HG03520 (cell line): ENCODE data around the gene TYW5.

Experiments used
- ATAC-seq: cut with Tn5 transposase; IDR thresholded peaks from one replicate; pipeline ENCODE4 v1.9.1; 2021; ENCODE audit warnings: mild to moderate bottlenecking, moderate library complexity; ENCODE audit not compliant: unreplicated experiment

TYW5 gene, protein sequence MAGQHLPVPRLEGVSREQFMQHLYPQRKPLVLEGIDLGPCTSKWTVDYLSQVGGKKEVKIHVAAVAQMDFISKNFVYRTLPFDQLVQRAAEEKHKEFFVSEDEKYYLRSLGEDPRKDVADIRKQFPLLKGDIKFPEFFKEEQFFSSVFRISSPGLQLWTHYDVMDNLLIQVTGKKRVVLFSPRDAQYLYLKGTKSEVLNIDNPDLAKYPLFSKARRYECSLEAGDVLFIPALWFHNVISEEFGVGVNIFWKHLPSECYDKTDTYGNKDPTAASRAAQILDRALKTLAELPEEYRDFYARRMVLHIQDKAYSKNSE

DNA sequence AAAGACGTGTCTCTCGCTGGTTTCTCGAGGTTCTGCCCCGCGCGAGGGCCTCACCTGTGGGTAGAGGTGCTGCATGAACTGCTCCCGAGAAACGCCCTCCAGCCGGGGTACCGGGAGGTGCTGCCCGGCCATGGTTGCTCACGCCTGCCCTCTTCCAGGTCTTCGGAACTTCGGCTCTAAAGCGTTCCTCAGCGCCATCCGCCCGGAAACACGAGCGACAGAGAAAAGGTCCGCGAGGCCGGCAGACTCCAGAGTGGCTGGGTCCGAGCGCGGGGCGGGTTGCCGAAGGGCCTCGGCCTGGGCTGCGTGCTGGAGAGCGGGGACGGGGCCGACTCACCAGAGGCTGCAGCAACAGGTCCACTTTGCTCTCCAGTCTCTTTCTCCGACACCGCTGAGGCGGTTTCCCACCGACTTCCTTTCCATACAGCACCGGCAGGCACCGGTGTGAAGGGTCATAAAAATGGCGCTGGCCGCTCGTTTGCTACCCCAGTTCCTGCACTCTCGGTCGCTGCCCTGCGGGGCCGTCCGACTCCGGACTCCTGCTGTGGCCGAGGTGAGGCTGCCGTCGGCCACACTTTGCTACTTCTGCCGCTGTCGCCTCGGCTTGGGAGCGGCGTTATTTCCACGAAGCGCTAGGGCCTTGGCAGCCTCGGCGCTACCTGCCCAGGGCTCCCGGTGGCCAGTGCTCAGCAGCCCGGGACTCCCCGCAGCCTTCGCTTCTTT lies at the start of gene TYW5, which contains the start of gene MAIP1:
Gene TYW5 (minus strand): TSS at position 153 of the 723 bp plus-strand sequence. CDS start 21 bp downstream, at position 132.
Gene MAIP1 (plus strand): TSS at position 244 of the 723 bp plus-strand sequence. CDS start 217 bp downstream, at position 461.
- peak; percentile 69 for ATAC-seq

- no peak for ATAC-seq
Measured at GRCh38 chr2:200003444-200003843, 48.2 kb upstream of the TYW5 start.

- no peak for ATAC-seq
Measured at GRCh38 chr2:200000444-200001163, 45.3 kb upstream of the TYW5 start.

- ATAC-seq, result no peak
Measured at GRCh38 chr2:199999166-199999565, 43.9 kb upstream of the TYW5 start.

GRCh38 chr2:199997296-199997695 lies 42.0 kb upstream of the TYW5 start:
- ATAC-seq, result no peak

DNA sequence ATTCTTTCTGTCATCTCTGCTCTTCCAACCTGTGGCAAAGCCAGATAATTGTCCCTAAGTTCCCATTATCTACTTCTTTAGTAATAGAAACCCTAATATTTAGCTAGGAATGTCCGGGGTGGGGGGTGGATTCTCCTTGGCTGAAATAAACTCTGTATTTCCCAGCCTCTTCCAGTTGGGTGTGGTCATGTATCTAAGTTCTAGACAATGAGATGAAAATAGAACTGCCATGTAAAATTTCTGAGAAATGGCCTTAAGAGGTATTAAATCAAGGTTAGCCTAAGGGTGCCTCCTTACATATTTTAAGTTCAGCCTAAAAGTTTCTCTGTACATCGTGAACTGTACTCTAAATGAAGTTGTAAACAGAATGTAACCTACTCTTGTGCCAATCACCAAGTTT lies 39.6 kb upstream of the TYW5 start:
- ATAC-seq, result no peak

DNA sequence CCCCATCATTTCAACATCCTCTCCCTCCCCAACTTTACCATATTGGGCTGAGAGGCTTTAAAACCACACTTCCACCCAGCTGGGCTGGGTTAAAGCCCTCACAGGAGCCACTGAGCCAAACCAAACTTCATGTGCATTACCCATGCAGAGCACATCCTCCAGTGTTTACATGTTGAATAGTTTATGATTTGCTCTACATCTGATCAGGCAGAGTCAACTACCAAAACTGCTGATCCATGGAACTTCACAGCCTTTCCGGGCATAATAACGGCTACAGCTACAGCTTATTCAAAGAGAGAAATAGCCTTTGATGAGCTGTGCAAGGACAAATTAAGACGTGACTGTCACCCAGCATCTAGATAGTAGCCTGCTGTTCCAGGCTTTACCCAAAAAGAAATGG lies 39.1 kb upstream of the TYW5 start:
- no peak for ATAC-seq

DNA sequence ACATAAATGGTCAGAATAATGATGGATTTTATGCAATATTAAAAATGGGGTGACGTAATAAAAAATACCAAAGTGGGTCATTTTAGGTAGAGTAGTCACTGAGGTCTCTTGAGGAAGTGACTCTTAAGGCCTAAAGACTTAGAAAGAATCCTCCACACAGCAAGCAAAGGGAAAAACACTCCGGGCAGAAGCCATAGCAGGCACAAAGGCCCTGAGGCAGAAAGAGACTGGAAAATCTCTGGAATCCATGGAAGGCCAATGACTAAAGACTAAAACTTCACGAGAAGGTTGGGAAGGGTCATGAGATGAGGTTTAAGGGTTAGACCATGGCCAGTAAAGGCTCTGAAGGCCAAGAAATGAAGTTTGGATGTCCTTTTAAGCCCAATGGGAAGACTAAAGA lies 37.0 kb upstream of the TYW5 start:
- ATAC-seq, result no peak

GRCh38 chr2:199991691-199992090 lies 36.4 kb upstream of the TYW5 start:
- no peak for ATAC-seq

- no peak for ATAC-seq
Measured at GRCh38 chr2:199989822-199990221, 34.5 kb upstream of the TYW5 start.

- no peak for ATAC-seq
Measured at GRCh38 chr2:199988151-199988550, 32.9 kb upstream of the TYW5 start.

- ATAC-seq, result no peak
Measured at GRCh38 chr2:199987586-199987985, 32.3 kb upstream of the TYW5 start.

- ATAC-seq, result peak; percentile 77
Measured at GRCh38 chr2:199985625-199986207, 30.4 kb upstream of the TYW5 start.

DNA sequence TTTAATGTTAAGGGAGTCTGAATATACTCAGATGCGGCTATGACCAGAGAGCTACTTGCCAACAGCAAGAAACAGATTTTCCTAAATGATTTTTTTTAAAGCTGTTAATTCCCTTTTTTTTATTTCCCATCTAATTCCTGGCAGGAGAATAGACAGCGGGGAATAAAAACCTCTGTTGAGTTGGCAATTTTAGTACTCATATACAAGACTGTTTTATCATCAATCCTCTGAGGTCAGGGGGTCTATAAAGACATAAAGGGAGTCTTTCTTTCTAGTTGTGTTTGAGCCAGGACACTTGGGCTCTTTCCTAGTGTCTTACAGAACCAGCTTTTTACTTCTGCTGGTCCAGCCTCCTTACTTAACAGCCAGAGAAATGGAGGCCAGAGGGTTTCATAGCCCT lies 29.5 kb upstream of the TYW5 start:
- no peak for ATAC-seq

- ATAC-seq, result no peak
Measured at GRCh38 chr2:199984159-199984558, 28.9 kb upstream of the TYW5 start.

GRCh38 chr2:199983534-199983933 lies 28.2 kb upstream of the TYW5 start:
- no peak for ATAC-seq

DNA sequence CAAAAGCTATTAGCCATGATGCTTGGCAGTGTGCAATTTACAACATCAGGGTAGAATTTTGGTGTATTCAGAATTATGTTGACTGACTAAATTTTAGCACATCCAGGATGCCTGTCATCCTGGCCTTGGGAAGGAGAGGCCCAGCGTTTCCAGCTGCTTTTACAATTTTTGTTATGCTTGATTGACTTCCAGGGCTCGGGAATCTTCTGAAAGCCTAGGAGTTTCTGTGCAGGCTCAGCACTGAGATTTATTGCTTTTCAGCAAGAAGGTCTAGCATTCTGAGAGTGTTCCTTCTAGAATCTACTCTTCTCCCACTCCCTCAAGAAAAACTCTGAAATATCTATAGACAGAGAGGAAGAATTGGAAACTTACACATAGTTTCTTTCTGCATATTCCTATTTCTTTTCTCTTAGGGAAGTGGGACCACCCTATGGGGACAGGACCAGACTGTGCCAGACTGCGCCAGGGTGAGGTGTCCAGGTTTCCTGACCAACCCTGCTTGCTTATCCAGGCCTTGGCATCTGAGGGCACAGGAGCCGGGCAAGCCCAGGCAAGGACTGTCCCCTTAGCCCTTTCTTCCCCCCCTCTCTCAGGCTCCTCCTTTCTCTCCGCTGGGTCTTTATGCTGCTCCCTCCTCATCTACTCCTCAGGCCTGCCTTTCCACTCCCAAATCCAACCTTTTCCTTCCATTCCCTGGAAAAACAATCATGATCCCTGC lies 27.0 kb upstream of the TYW5 start:
- ATAC-seq, result no peak

GRCh38 chr2:199979832-199980628 lies 24.7 kb upstream of the TYW5 start:
- ATAC-seq, result no peak

DNA sequence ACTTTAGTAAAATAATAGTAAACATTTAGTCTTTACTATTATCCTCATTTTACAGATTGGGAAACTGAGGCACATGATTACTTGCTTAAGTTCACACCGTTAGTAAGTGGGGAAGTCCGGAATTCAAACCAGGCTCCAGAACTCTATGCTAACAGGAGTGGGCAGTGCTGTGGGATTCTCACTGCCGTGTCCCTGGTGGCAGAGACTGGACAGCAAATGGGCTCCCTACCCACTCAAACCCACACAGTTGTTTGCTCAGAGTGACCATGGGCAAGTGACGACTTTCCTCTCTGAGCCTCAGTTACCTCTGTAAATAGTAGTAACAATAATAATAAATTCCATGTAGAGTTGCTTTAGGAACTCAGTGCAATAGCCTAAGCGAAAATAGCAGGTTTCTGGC lies 24.1 kb upstream of the TYW5 start:
- ATAC-seq, result no peak

DNA sequence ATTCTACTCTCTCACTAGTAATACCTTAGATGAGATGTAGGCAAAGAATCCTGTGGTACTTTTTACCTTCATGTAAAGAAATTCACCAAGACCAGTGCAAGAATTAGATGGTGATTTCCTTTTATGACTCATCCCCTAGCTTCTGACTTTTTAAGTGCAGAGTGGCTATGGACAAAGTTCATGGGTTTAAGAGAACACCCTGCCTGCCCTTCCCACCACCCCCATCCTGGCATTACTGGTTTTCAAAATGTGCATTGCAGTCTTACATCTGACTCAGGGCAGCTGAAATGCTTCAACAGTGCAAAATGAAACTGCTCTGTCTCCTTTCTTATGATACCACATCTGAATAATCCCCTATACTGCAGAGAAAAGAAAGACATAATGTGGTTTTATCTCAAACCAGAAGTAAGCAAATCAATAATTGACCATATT lies 22.7 kb upstream of the TYW5 start:
- ATAC-seq, result peak; percentile 73
